LNCaP clone FGC (cell line): ENCODE data around the gene FMR1.

Source experiments
- DNase-seq: peaks from one replicate; pipeline ENCODE4 v3.0.0-alpha.2; 2011; ENCODE audit warnings: low read depth
- H3K4me3 ChIP-seq: 2 replicates; pipeline ENCODE4 v1.5.1; 2011; ENCODE audit warnings: mild to moderate bottlenecking, low read depth, low read length, control low read depth
- CTCF ChIP-seq: IDR thresholded peaks from 2 replicates; pipeline ENCODE4 v1.5.1; 2012; ENCODE audit warnings: mild to moderate bottlenecking; ENCODE audit not compliant: control insufficient read depth, insufficient read depth; ENCODE audit errors: extremely low read depth

FMR1 gene

GRCh38 chrX:147960722-147961121 is 49.0 kb downstream of the FMR1 start:
- no peak for TF ChIP-seq CTCF
- no peak for DNase-seq
- H3K4me3 ChIP-seq, result no peak overlapping the region

- no peak for DNase-seq
- no peak overlapping the region for H3K4me3 ChIP-seq
- TF ChIP-seq CTCF, result no peak
Measured at GRCh38 chrX:147962476-147962875, 50.8 kb downstream of the FMR1 start.

DNA sequence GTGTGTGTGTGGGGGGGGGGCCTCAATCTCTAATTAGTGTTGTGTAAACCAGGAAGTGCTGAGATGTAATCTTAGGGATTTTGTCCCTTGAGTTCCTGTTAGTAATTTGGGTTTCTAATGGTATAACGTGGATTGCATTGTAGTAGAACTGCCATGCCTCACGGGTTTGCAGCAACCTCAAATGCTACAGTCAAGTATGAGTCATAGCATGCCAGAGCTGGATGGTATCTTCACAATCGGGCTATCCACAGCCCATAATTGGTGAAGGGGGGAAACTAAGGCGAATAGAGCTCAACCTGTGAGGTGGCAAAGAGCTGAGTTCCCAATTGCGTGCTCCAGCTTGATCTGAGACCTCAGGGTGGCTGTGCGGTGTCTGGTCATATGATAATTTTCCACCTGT is 67.2 kb downstream of the FMR1 start:
- no peak for DNase-seq
- TF ChIP-seq CTCF, result no peak
- no peak overlapping the region for H3K4me3 ChIP-seq

- no peak for DNase-seq
Measured at GRCh38 chrX:147981038-147981752, 69.5 kb downstream of the FMR1 start, which contains the start of gene FMR1NB. FMR1NB (plus strand) TSS chrX:147981337; CDS start chrX:147981403, 66 bp downstream.

More at GRCh38 chrX:147981038-147981752, 69.5 kb downstream of the FMR1 start, which contains the start of gene FMR1NB:
- TF ChIP-seq CTCF, result no peak
- no peak within 1 kb of the TSS for H3K4me3 ChIP-seq
